HG03175 (cell line): Measurements from ENCODE around the gene ME3.

ENCODE experiments used
- ATAC-seq: cut with Tn5 transposase; IDR thresholded peaks from one replicate; pipeline ENCODE4 v1.9.1; 2021; ENCODE audit warnings: mild to moderate bottlenecking, moderate library complexity; ENCODE audit not compliant: unreplicated experiment

Gene ME3

GRCh38 chr11:86672007-86672621 lies at the start of gene ME3:
Gene ME3, minus strand, starts transcription at chr11:86672616.
- ATAC-seq = peak; percentile 59

GRCh38 chr11:86722006-86722405 lies 49.6 kb upstream of the ME3 start:
- ATAC-seq = no peak

- no peak for ATAC-seq
Measured at GRCh38 chr11:86720546-86720945, 48.1 kb upstream of the ME3 start.

- ATAC-seq = no peak
Measured at GRCh38 chr11:86719781-86720463, 47.5 kb upstream of the ME3 start.

GRCh38 chr11:86718999-86719398 lies 46.6 kb upstream of the ME3 start:
- no peak for ATAC-seq

GRCh38 chr11:86718521-86718920 lies 46.1 kb upstream of the ME3 start:
- no peak for ATAC-seq

GRCh38 chr11:86717817-86718501 lies 45.5 kb upstream of the ME3 start:
- no peak for ATAC-seq

GRCh38 chr11:86715611-86716010 lies 43.2 kb upstream of the ME3 start:
- no peak for ATAC-seq

- no peak for ATAC-seq
Measured at GRCh38 chr11:86713552-86713951, 41.1 kb upstream of the ME3 start.

GRCh38 chr11:86710936-86711335 lies 38.5 kb upstream of the ME3 start:
- ATAC-seq = no peak

GRCh38 chr11:86708669-86709068 lies 36.3 kb upstream of the ME3 start:
- no peak for ATAC-seq

GRCh38 chr11:86706338-86707131 lies 34.1 kb upstream of the ME3 start:
- ATAC-seq = no peak

GRCh38 chr11:86704710-86705109 lies 32.3 kb upstream of the ME3 start:
- ATAC-seq = no peak

- no peak for ATAC-seq
Measured at GRCh38 chr11:86703987-86704386, 31.6 kb upstream of the ME3 start.

GRCh38 chr11:86702220-86702983 lies 30.0 kb upstream of the ME3 start:
- no peak for ATAC-seq

- ATAC-seq = no peak
Measured at GRCh38 chr11:86699040-86699791, 26.8 kb upstream of the ME3 start.

GRCh38 chr11:86698639-86699038 lies 26.2 kb upstream of the ME3 start:
- no peak for ATAC-seq

- no peak for ATAC-seq
Measured at GRCh38 chr11:86696451-86696850, 24.0 kb upstream of the ME3 start.

- no peak for ATAC-seq
Measured at GRCh38 chr11:86696004-86696403, 23.6 kb upstream of the ME3 start.

- ATAC-seq = no peak
Measured at GRCh38 chr11:86695373-86695772, 23.0 kb upstream of the ME3 start.
